H1 (cell line): Measurements from ENCODE around the gene PRKCA. TPM values are rescaled to one million over a fixed set of nuclear protein-coding genes. Genes with fewer than 3 reads are reported as not detected.

ENCODE experiments used
- JUND ChIP-seq: IDR thresholded peaks from 2 replicates; pipeline ENCODE4 v1.6.1; 2011; ENCODE audit warnings: mild to moderate bottlenecking, improper control_type of control experiment, low read length
- RFX5 ChIP-seq: IDR thresholded peaks from 2 replicates; pipeline ENCODE4 v1.6.1; 2011; ENCODE audit warnings: low read depth, low read length, improper control_type of control experiment, borderline replicate concordance
- polyA plus RNA-seq, 7 experiments: library from polyadenylated mRNA; depleted of rRNA in 3 of 7; stranded (reverse) in 5 of 7; unstranded in 2 of 7; fragments of >200 nt in 5 of 7; fragments of 200-250 nt in 2 of 7; gene quantifications; 1 replicate in 5 of 7; 2 replicates in 1 of 7; 4 replicates in 1 of 7; pipeline versions ENCODE4 v1.2.1 to v1.2.3, GENCODE V29; 2011 to 2013; ENCODE audit warnings: missing spikeins in 2 of 7, mixed read lengths in 2 of 7
- total RNA-seq: library from RNA; stranded (reverse); fragmentation: NEBNext Ultra II Directional; extraction: Animal tissue kit (Norgen Biotek cat#: 25700); gene quantifications from 2 replicates; pipeline ENCODE4 v1.2.1, GENCODE V29; 2021

Gene PRKCA
- total and polyA plus RNA-seq, 2 of the 8 experiments (the other 6 are each of a cell fraction or from before 2014, with no cell fraction given): 5.8 to 17.8 TPM

DNA sequence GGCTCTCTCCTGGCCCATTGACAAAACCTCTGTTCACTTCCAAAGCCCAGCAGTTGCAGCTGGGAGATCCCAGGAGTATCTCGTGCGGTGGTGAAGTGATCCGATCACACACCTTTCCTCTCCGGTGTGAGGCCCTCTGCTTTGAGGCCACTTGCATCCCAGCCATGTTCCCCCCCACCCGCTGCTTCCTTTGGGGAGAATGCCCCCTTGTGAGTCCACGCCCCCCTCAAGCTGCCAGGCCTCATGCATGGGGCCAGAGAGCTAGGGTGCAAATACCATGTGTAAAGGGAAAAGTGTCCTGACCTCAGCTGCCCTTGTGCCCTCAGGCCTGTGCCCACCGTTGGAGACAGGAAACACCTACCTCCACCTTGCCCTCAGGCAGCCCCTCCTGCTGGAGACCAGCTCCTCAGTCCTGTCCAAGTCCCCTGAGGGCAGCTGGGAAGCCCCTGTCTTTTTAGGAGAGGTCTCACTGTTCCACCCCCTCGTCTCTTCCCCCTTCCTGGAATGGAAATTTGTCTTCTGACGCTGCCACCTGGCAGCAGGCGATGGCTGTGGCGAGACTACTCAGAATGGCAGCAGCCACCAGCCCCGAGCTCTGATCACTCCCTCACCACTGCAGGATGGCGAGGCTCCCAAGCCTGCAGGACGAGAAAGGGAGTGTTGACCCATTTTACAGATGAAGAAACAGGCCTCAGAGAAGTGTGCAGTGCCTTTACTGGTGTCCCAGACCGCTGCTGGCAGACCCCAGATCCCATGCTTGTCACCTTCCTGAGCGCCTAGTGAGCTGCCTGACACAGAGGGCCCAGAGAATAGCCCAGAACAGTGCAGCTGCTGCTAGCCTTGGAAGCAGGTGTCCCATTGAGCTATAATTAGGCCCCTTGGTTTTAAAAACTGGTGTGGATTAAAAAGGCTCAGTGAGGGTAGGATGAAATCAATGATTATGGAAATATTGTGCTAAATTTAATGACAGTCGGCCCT lies 411.9 kb downstream of the PRKCA start (continued):
- TF ChIP-seq JUND (no peak), RFX5 (no peak)
- TF ChIP-seq, all 59 proteins: peak for 0
